ENCODE results near the gene CCDC117.

GRCh38 chr22:28835630-28836189, 63.2 kb downstream of the CCDC117 start:
- TF ChIP-seq POLR2A (IDR thresholded peaks at IDR 0.05; ENCODE audit: low read depth, low read length) (no peak), POLR2AphosphoS5 (IDR thresholded peaks at IDR 0.05; ENCODE audit: low read depth, low read length) (no peak), TAF1 (IDR thresholded peaks at IDR 0.05; ENCODE audit: borderline replicate concordance, low read depth, low read length) (no peak)

All from GM12892 (cell line).